ENCODE results near the gene GALNT17.

Gene GALNT17

DNA sequence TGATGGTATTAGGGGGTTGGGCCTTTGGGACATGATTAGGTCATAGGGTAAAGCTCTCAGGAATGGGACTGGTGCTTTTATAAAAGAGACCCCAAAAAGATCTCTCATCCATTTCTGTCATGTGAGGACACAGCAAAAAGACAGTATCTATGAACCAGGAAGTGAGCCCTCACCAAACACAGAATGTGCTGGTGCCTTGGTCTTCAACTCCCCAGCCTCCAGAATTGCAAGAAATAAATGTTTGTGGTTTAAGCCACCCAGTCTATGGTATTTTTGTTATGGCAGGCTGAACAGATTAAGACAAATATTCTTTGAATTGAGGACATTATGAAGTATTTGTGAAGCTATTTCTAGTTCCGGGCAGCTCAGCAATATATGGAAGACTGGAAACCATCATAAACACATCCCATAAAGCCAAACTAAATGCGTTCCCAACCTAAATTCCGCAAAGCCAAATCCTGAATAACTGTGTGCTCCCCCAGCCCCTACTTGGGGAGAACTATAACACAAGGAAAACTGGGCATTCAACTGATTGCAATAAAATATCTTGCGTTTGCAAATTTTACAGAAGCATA lies 153.7 kb downstream of the GALNT17 start:
- DNase-seq (ENCODE audit: low read depth), result no peak

DNA sequence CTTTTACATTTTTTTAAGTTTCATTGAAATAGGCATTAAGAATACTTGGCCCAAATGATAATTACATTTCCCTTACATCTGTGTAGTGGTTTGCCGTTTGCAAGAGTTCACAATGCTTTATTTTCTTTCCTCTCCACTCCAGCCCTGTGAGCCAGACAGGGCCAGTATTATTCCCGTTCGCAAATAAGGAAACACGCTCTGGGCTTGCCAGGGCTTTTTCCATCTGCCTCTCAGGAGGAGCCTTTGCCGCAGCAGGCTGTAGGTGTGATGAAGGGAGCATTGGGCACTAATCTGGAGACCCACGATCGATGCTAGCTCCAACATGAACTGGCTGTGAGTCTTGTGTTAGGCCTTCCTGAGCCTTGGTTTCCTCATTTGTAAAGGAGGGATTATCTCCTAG lies 154.4 kb downstream of the GALNT17 start:
- DNase-seq (ENCODE audit: low read depth), result no peak

DNA sequence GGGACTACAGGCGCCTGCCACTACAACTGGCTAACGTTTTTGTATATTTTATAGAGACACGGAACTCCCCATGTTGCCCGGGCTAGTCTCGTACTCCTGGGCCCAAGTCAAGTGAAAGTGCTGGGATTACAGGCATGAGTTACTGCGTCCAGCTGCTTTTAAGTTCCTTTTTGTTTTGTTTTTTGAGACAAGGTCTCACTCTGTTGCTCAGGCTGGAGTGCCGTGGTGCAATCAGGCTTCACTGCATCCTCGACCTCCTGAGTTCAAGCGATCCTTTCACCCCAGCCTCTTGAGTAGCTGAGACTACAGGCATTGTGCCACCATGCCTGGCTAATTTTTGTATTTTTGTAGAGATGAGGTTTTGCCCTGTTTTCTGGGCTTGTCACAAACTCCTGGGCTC lies 155.0 kb downstream of the GALNT17 start:
- DNase-seq (ENCODE audit: low read depth), result no peak

DNA sequence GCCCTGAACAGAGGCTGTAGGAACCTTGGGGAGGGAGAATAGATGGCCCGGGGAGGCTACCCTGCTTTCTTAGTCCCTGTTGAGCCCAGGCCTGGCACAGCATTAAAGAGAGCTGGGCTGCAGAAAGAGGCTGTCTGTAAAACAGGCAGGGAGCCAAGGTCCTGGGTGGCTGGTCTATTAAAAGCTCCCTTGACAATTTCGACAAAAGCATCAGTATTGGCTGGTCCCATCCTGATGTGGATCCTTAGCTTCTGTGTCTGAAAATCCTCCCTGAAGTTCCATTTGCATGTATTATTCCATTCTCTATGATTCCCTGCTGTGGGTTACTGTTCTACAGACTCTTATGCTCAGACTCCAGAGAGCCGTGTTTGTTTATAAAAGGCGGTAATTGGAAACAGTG lies 158.5 kb downstream of the GALNT17 start:
- no peak for DNase-seq (ENCODE audit: low read depth)

DNA sequence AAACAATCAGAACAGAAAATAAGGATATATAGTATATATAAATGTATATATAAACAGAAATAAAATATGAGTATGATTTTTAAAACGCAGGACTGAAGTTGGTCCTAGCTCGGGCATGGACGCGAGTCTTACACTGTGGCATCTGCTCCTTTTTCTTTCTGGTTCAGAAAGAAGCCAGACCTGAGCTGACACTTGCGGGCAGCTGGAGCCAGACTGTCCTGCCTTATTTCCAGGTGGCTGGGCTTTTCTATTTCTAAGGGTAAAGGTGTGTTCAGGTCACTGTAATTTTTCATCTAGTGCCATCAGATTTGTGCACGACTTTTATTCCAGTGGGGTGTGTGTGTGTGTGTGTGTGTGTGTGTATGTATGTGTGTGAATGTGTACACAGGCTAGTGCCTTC lies 166.4 kb downstream of the GALNT17 start:
- no peak for DNase-seq (ENCODE audit: low read depth)

DNA sequence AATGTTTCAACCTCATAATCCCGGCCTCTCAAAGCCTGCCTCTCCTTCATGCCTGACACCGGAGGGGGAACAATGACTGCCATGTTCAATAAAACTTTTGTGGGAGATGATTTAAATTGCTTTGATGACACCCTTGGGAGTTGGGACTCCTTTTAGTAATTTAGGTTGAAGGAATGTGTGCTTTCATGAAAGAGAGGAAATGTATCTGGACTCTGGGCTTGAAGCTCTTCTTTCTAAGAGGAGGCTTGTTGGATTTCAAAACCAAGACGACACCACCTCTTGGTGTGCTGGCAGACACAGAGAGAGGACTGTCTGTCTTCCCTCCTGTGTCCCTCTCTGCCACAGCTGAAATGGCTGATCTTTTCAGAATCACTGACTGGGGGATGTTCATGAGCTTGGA lies 168.1 kb downstream of the GALNT17 start:
- no peak for DNase-seq (ENCODE audit: low read depth)

DNA sequence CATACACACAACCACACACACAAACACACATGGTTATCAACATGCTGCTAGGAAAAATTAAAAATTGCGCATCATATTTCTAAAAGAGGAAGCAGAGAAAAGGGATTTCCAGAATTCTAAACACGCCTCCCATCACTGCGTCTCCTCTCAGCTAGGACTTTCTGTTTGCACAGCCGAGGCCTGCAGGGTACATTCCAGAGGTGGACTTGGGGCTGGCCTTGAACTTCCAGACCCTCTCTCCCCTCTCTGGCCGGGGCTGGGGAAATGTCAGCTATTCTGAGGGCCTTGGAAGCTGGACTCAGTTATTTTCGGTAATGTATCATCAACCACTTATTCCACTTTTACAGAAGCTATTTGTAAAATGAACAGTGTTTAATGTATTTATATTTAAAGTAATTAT lies 168.7 kb downstream of the GALNT17 start:
- DNase-seq (ENCODE audit: low read depth), result no peak

DNA sequence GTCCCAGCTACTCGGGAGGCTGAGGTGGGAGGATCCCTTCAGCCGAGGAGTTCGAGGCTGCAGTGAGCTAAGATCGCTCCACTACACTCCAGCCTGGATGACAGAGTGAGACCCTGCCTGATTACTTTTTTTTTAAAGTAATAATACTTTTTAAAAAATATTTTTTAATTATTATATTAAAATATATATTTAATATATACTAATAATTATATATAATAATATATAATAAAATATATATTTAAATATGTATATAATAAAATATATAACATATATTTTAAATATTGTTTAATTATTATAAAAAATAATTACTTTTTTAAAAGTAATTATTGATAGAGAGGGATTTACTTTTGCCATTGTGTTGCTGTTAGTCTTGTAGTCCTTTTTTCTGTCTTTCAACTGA lies 169.2 kb downstream of the GALNT17 start:
- no peak for DNase-seq (ENCODE audit: low read depth)

DNA sequence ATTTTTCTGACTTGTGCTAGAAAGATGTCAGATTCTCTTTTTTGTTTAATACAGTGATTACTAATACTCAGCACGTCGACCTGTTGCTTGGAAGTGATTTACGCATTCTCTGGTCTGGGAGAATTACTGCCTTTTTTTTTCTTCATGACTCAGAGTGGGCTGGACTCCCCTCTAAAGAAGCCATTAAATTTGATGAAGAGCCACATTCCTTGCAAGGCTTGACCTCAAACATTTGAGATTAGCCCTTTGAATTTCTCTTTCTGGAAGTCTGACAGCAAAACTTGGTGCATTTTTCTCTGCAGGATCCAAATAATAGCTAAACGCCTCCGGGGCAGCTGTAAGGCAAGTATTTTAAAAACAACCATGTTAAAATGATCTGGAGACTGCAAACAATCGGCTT lies 171.6 kb downstream of the GALNT17 start:
- DNase-seq (ENCODE audit: low read depth), result no peak

DNA sequence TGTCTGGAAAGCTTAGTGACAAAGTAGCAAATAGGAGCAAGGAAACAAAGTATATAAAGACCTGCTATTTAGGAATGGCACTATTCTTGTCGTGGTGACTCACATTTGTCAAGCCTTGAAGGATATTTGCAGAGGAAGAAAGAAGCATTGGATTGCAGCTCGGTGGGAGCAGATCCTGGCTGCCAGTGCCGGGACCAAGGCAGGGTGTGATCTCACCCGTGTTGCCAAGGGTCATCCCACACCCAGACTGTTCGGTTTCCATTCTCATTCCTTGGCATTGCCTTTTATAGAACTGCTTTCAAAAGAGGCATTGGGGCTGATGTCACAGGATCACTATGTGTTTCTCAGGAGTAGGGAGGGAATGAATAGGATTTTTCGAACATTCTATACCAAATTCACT lies 176.2 kb downstream of the GALNT17 start:
- DNase-seq (ENCODE audit: low read depth), result no peak

DNA sequence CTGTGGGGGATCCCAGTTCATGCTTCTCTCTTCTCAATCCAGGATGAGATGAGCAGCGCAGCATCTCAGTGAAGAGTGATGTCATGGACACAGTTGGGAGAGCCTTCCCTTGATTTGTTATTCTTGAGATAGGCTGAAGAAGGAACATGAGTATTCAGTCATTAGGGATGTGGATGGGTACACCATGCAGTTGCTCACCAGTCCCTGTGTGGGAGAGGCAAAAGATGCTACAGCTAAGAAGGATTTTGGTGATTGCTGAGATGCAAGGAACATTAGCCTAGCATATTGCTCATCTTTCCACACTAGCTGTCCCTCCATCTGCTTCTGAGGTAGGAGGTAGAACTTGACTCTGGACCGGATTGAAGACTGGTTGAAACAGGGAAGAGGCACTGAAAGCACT lies 179.6 kb downstream of the GALNT17 start:
- no peak for DNase-seq (ENCODE audit: low read depth)

DNA sequence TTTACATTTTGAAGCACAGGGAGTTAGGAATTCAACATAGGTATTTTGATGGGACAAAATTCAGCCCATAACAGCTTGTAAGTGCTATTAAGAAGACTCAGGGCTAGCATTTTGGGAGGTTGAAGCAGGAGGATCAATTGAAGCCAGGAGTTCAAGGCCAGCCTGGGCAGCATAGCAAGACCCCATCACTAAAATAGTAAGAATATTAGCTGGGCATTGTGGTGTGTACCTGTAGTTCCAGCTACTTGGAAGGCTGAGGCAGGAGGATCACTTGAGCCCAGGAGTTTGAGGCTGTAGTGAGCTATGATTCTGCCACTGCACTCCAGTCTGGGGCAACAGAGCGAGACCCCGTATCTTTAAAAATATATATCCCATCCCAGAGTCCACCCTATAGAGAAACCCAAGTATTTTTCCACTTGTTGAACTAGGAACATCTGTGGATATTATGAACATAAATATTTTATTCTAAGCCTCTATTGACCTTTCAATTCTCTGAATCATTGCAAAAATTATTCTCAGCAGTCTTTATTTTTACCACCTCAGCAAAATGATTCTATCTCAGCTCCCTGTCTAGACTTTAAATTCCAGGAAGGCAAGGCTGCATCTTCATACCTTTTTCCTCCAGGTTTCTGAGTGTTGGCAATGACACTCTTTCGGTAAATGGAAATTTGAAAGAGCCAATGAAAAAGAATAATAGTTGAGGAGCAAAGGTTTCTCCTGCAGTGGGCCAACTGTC lies 181.0 kb downstream of the GALNT17 start:
- DNase-seq (ENCODE audit: low read depth), result no peak

DNA sequence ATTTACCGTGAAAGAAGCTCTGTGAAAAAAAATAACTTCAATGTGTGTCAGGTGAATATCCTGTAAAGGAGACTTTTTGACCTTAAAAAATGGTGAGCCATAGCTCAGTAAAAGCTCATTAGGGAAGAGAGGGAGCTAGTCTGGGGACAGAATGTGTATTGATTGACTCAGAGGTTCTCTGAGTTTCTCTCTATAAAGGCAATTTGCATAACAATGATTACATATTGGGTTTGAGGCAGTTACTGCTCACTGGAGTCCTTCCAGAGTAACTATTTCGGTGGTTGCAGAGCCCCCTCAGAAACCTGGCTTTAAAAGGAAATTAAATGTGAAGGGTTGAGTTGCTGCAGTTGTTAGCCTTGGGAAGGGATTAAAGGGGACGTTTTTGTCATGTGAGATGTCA lies 181.6 kb downstream of the GALNT17 start:
- no peak for DNase-seq (ENCODE audit: low read depth)

DNA sequence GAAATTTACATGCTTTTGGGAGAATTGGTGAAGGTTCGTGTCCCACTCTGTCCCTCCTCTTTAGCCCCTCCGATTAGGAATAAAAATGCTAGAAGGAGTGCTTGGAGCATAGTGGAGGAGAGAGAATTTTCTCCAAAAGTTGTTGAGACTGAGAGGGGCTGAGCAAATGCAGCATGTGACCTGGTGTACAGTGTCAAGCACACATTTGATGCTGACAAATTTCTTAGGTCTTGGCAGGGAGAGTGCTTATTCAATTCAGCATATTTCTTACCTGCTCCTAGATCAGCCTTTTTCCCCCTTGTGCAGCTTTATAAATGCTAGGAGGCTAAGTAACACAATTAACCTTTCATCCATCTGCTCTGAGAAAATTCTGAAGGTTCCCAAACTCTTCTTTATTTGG lies 189.0 kb downstream of the GALNT17 start:
- DNase-seq (ENCODE audit: low read depth), result no peak

DNA sequence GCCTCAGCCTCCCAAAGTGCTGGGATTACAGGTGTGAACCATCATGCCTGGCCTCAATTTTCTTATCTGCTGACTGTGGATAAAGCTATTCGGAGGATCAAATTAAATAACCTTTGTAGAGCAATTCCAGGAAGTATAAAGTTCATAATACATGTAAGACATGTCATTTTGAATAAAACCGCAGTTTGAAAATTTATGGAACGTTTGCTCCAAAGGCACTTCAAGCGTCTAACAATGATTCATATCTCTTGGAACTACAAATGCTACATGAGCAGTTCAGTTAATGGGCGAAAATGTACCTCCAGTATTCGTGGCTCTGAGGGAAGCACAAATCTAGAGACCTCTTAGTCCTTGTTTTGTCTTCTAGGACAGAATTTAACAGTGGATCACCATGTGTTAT lies 190.3 kb downstream of the GALNT17 start:
- DNase-seq (ENCODE audit: low read depth), result no peak

DNA sequence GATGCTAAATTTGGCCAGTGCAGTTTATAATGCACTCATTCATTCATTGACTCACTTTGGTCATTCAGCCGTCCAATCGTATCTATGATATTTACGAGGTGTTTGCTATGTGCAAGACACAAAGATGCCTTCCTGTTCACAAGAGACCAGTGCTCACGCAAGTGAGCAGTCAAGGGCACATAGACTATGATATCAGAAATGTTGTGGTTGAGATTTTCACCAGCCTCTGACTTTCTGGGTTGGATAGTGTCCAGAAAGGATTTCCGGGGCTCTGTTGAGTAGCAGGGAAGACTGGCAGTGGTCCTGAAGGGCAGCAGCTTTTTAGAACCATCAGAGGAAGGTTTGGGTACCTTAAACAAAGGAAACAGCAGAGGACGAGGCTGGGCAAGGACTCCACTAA lies 191.8 kb downstream of the GALNT17 start:
- DNase-seq (ENCODE audit: low read depth), result no peak

DNA sequence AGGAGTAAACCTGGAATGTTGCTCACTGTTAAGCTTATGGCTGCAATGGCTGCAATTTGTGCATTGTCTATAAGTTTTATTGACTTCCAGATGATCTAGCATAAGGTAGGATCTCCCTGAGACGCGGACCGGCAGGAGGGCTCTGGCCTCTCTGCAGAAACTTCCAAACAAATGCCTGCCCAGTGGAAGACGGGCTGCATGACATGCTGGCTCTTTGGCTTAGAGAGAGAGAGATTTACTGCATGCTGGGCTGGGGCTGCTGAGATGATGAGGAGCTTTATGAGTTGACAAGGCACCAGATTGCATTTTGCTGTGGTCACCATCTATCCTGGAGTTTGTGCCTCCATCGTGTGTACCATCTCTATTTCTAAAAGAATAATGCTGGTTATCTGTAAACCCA lies 193.2 kb downstream of the GALNT17 start:
- DNase-seq (ENCODE audit: low read depth), result no peak

DNA sequence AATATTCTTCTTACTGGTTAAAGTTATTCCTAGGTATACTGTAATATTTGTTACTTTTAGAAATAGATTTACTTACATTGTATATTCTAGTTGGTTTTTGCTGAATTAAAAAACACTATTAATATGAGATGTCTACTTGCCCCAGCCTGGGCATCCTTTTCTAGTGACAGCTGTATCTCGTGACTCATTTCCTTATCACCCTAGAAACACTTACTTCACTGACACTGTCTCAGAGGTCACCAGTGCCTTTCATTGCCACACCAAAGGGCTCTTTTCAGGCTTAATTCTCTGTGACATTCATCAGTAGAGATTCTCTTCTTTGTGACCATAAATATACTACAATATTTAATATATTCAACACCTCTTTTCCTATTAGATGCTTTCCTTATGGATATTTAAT lies 194.7 kb downstream of the GALNT17 start:
- DNase-seq (ENCODE audit: low read depth), result no peak

DNA sequence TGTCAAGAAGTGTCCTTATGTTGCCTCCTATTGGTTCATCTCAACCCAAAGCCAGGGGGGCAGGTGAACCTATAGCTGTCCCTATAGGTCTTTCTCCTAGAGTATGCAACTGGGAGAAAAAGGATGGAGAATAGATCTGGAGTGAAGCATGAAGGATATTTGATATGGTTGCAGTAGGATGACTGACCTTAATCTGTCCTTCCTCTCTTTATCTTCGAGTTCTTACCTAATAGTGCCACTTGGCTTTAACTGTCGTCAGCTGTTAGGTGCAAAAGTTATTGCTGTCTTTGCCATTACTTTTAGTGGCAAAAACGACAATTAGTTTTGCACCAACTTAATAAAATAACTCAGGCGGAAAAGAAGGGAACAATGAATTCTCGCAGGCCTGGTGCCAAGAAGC lies 196.0 kb downstream of the GALNT17 start:
- DNase-seq (ENCODE audit: low read depth), result no peak

DNA sequence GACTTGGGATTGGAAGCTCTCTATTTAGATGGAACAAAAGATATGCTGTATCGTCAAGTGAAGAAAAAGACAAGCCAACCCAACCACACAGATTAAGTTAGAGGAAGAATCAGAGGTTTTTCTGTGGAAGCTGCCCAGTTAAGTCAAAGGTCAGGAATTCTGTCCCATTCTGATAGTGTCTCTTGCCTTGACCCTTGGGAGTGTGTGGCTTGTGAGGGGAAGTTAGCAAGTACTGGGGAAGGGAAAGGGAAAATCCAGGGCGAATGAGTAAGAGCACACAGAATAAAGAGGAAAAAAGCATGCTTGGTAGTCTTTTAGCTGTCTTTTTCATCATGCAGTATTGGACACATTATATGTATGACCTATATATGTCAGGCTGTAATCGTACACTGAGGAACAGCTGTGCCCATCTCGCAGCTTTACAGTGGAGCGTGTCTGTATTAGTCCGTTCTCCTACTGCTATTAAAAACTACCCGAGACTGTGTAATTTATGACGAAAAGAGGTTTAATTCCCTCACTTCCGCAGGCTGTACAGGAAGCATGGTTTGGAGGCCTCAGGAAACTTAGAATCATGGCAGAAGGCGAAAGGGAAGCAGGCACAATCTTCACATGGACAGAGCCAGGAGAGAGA lies 197.2 kb downstream of the GALNT17 start:
- no peak for DNase-seq (ENCODE audit: low read depth)

DNA sequence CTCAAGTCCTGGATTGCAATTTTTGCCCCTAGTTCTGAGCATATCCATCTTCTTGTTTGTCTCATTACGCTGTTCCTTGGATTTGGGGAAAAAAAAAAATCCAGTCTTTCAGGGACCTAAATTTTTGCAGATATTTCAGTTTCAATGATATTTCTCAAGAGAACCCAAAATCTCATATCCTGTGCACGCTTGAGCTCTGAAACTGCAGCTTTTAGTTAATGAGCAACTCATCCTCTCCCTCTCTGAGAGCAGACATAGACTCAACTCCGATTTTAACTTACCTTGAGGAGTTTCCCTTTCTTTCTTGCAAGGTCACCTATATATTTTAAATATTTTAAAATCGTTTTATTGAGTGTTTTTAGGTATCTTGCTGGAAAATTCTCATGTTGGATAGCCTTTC lies 200.3 kb downstream of the GALNT17 start:
- no peak for DNase-seq (ENCODE audit: low read depth)

DNA sequence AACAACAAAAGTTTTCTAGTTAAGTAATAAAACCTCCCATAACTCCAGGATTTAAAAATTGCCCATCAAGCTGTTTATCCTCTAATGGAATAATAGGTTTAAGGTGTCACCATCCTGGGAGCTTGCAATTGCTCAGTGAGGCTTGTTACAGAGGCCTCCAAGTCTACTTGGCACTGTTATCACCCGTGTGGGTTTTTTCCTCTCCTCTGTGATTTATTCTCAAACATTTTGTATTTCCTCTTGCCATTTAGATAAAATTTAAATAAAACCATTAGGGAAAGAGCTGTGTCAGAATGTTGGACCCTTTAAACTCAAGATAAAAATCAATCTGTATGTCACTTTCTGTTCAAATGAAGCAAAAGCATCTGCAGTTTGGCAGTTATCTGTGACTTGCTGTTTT lies 202.6 kb downstream of the GALNT17 start:
- no peak for DNase-seq (ENCODE audit: low read depth)

DNA sequence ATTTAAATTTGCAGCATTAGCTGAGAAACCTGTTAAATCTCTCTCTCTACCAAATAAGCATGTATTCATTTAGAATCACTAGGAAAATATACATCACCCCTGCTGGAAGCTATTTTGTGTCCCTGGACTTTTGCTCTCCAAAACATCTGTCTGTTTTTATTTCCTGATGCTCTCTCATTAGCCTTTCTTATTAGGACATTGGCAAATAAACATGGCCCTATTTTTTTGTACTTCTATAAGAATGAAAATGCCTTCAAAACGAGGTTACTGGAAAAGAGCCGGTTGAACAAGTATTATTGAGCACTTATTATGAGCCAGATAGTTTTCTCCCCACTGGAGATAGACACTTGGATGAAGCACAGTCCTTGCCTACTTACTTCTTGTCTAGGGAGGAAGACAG lies 206.9 kb downstream of the GALNT17 start:
- no peak for DNase-seq (ENCODE audit: low read depth)

DNA sequence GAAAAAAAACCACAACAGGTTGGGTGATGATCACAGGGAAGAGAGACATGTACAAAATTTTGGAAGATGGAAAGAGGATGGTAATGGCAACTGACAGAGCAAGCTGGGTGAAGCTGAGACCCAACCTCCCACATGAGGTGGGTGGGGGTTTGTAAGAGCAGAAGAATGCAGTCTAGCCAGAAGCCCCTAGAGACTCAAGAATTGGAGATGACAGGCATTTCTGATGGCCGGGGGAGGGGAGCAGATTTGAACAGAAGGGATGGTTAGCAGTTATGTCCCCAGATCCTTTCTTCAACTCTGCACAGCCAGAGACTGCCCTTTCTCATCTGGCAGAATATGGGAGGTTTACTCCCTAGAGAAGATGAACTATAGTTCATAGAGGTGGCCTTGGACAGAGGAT lies 208.0 kb downstream of the GALNT17 start:
- DNase-seq (ENCODE audit: low read depth), result no peak

Data from activated T-cell treated with anti-CD3 and anti-CD28 coated beads for 1 hour (primary cell).